H1 (cell line): ENCODE measurements around the gene SSX2IP. TPM values are rescaled to one million over a fixed set of nuclear protein-coding genes. Genes with fewer than 3 reads are reported as not detected.

Experiments used
- ASH2L ChIP-seq: fragments of 200-600, 300-600 bp; sonication (generic); IDR thresholded peaks from one replicate; pipeline ENCODE4 v1.7.1; 2017; ENCODE audit warnings: low read length
- CREB1 ChIP-seq: IDR thresholded peaks from 2 replicates; pipeline ENCODE4 v1.6.1; 2012; ENCODE audit warnings: inconsistent platforms
- CTCF ChIP-seq, 3 experiments: IDR thresholded peaks; 1 replicate in 2 of 3; 2 replicates in 1 of 3; pipeline versions ENCODE4 v1.5.1 to v1.6.1; 2011; ENCODE audit warnings: low read length in 3 of 3, mild to moderate bottlenecking in 3 of 3, inconsistent platforms in 2 of 3, low read depth in 1 of 3, moderate library complexity in 1 of 3; ENCODE audit not compliant: insufficient read depth in 1 of 3; ENCODE audit errors: control extremely low read depth in 1 of 3
- E2F6 ChIP-seq: IDR thresholded peaks from 2 replicates; pipeline ENCODE4 v1.6.1; 2012; ENCODE audit warnings: inconsistent platforms
- EP300 ChIP-seq, 2 experiments: IDR thresholded peaks; 1 replicate in 1 of 2; 2 replicates in 1 of 2; pipeline ENCODE4 v1.6.1; 2011 to 2012; ENCODE audit warnings: low read depth in 2 of 2, low read length in 2 of 2, mild to moderate bottlenecking in 2 of 2, borderline replicate concordance in 1 of 2, inconsistent platforms in 1 of 2, moderate library complexity in 1 of 2
- HDAC2 ChIP-seq, 2 experiments: fragments of 300-600 bp in 1 of 2; sonication (generic) in 1 of 2; IDR thresholded peaks; 2 replicates each; pipeline ENCODE4 v1.6.1; 2011 to 2012; ENCODE audit warnings: low read depth in 2 of 2, low read length in 2 of 2, mild to moderate bottlenecking in 2 of 2, moderate library complexity in 2 of 2, borderline replicate concordance in 1 of 2, inconsistent platforms in 1 of 2
- KDM4A ChIP-seq: IDR thresholded peaks from one replicate; pipeline ENCODE4 v1.7.1; 2012; ENCODE audit warnings: low read depth, mild to moderate bottlenecking, moderate library complexity, low read length, inconsistent platforms; ENCODE audit not compliant: severe bottlenecking
- MAX ChIP-seq: IDR thresholded peaks from 2 replicates; pipeline ENCODE4 v1.6.1; 2012; ENCODE audit warnings: inconsistent platforms
- NRF1 ChIP-seq: IDR thresholded peaks from 2 replicates; pipeline ENCODE4 v1.6.1; 2011; ENCODE audit warnings: mild to moderate bottlenecking, low read depth, low read length, improper control_type of control experiment
- PHF8 ChIP-seq: fragments of 200-600 bp; sonication (generic); conservative IDR thresholded peaks from 2 replicates; pipeline ENCODE4 v1.7.1; 2012; ENCODE audit warnings: low read depth, mild to moderate bottlenecking, inconsistent platforms, low read length, moderate library complexity
- POU5F1 ChIP-seq: IDR thresholded peaks from 2 replicates; pipeline ENCODE4 v1.6.1; 2011; ENCODE audit warnings: low read depth, mild to moderate bottlenecking, low read length, moderate library complexity
- SUZ12 ChIP-seq: fragments of 200-600 bp; sonication (generic); IDR thresholded peaks from 2 replicates; pipeline ENCODE4 v1.6.1; 2012; ENCODE audit warnings: mild to moderate bottlenecking, inconsistent platforms, low read length, moderate library complexity, mixed read lengths
- TAF1 ChIP-seq: IDR thresholded peaks from 2 replicates; pipeline ENCODE4 v1.6.1; 2011; ENCODE audit warnings: mild to moderate bottlenecking, low read depth, low read length
- USF2 ChIP-seq: IDR thresholded peaks from 2 replicates; pipeline ENCODE4 v1.6.1; 2011; ENCODE audit warnings: low read length, improper control_type of control experiment
- polyA plus RNA-seq, 7 experiments: library from polyadenylated mRNA; depleted of rRNA in 3 of 7; stranded (reverse) in 5 of 7; unstranded in 2 of 7; fragments of >200 nt in 5 of 7; fragments of 200-250 nt in 2 of 7; gene quantifications; 1 replicate in 5 of 7; 2 replicates in 1 of 7; 4 replicates in 1 of 7; pipeline versions ENCODE4 v1.2.1 to v1.2.3, GENCODE V29; 2011 to 2013; ENCODE audit warnings: missing spikeins in 2 of 7, mixed read lengths in 2 of 7
- total RNA-seq: library from RNA; stranded (reverse); fragmentation: NEBNext Ultra II Directional; extraction: Animal tissue kit (Norgen Biotek cat#: 25700); gene quantifications from 2 replicates; pipeline ENCODE4 v1.2.1, GENCODE V29; 2021

The SSX2IP gene
- total and polyA plus RNA-seq, 2 of the 8 experiments (the other 6 are each of a cell fraction or from before 2014, with no cell fraction given): 4.0 to 31.3 TPM

GRCh38 chr1:84689514-84690396 lies 506 bp downstream of the SSX2IP start (continued):
- TF ChIP-seq ASH2L (peak; percentile 66), KDM4A (peak; percentile 35), CTCF (IDR thresholded peaks at IDR 0.05; ENCODE audit: control extremely low read depth in 1 of 3, insufficient read depth in 1 of 3, low read depth in 1 of 3, low read length in 3 of 3) (peak in 2 of 3 experiments; percentile 28 to 35; a peak in 3 of 4 replicates), SUZ12 (no peak), EP300 (IDR thresholded peaks at IDR 0.05; ENCODE audit: borderline replicate concordance in 1 of 2, low read depth in 2 of 2, low read length in 2 of 2) (no peak), NRF1 (no peak), HDAC2 (IDR thresholded peaks at IDR 0.05; ENCODE audit: borderline replicate concordance in 1 of 2, low read depth in 2 of 2, low read length in 2 of 2) (0 out of 4 replicates have a peak, but pooled peaks of 1 of the 2 experiments have one; percentile 4), CREB1 (peak; percentile 94), TAF1 (peak; percentile 35; the same call in 1 of the 2 replicates), MAX (peak; percentile 47; the same call in 1 of the 2 replicates), USF2 (no peak), PHF8 (peak; percentile 81), POU5F1 (no peak), E2F6 (no peak; the same call in 1 of the 2 replicates)
